Panc1 (cell line): ENCODE data around the gene PPP1R1B.

Experiments
- POLR2AphosphoS5 ChIP-seq: IDR thresholded peaks from 2 replicates; pipeline ENCODE4 v1.6.1; 2012; ENCODE audit warnings: mild to moderate bottlenecking, low read depth, low read length, moderate library complexity
- SIN3A ChIP-seq: IDR thresholded peaks from 2 replicates; pipeline ENCODE4 v1.6.1; 2012; ENCODE audit warnings: low read depth, mild to moderate bottlenecking, low read length, moderate library complexity, borderline replicate concordance; ENCODE audit not compliant: insufficient read depth
- TCF7L2 ChIP-seq: IDR thresholded peaks from 2 replicates; pipeline ENCODE4 v1.6.1; 2011; ENCODE audit warnings: mild to moderate bottlenecking, low read depth, low read length, inconsistent platforms
- TF ChIP-seq, protein P1 (sequence below): fragments of 450-650 bp; IDR thresholded peaks from 2 replicates; pipeline ENCODE4 v1.5.1; 2017; ENCODE audit warnings: mild to moderate bottlenecking
- TF ChIP-seq, protein P2 (sequence below), 2 experiments: IDR thresholded peaks; 2 replicates each; pipeline ENCODE4 v1.6.1; 2011 to 2012; ENCODE audit warnings: low read depth in 2 of 2, control low read depth in 1 of 2, low read length in 1 of 2, mild to moderate bottlenecking in 1 of 2, moderate library complexity in 1 of 2; ENCODE audit not compliant: insufficient read depth in 1 of 2

DNA sequence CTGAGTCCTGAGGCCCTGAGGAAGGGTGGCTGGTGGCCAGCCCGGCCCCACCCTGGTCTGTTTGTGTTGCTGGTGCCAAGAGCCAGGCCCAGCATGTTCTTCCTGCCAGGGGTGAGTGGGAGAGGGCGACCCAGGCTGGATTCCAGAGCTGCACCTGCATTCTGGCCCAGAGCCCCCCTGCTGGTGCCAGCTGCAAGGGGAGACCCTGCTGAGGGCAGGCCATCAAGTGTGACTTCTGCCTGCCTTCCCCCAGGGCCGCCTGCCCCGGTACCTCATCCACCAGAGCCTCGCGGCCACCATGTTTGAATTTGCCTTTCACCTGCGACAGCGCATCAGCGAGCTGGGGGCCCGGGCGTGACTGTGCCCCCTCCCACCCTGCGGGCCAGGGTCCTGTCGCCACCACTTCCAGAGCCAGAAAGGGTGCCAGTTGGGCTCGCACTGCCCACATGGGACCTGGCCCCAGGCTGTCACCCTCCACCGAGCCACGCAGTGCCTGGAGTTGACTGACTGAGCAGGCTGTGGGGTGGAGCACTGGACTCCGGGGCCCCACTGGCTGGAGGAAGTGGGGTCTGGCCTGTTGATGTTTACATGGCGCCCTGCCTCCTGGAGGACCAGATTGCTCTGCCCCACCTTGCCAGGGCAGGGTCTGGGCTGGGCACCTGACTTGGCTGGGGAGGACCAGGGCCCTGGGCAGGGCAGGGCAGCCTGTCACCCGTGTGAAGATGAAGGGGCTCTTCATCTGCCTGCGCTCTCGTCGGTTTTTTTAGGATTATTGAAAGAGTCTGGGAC, 36.0 kb downstream of the PPP1R1B start:
- TF ChIP-seq, protein P1, sequence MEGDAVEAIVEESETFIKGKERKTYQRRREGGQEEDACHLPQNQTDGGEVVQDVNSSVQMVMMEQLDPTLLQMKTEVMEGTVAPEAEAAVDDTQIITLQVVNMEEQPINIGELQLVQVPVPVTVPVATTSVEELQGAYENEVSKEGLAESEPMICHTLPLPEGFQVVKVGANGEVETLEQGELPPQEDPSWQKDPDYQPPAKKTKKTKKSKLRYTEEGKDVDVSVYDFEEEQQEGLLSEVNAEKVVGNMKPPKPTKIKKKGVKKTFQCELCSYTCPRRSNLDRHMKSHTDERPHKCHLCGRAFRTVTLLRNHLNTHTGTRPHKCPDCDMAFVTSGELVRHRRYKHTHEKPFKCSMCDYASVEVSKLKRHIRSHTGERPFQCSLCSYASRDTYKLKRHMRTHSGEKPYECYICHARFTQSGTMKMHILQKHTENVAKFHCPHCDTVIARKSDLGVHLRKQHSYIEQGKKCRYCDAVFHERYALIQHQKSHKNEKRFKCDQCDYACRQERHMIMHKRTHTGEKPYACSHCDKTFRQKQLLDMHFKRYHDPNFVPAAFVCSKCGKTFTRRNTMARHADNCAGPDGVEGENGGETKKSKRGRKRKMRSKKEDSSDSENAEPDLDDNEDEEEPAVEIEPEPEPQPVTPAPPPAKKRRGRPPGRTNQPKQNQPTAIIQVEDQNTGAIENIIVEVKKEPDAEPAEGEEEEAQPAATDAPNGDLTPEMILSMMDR = no peak
- TF ChIP-seq, protein P2, sequence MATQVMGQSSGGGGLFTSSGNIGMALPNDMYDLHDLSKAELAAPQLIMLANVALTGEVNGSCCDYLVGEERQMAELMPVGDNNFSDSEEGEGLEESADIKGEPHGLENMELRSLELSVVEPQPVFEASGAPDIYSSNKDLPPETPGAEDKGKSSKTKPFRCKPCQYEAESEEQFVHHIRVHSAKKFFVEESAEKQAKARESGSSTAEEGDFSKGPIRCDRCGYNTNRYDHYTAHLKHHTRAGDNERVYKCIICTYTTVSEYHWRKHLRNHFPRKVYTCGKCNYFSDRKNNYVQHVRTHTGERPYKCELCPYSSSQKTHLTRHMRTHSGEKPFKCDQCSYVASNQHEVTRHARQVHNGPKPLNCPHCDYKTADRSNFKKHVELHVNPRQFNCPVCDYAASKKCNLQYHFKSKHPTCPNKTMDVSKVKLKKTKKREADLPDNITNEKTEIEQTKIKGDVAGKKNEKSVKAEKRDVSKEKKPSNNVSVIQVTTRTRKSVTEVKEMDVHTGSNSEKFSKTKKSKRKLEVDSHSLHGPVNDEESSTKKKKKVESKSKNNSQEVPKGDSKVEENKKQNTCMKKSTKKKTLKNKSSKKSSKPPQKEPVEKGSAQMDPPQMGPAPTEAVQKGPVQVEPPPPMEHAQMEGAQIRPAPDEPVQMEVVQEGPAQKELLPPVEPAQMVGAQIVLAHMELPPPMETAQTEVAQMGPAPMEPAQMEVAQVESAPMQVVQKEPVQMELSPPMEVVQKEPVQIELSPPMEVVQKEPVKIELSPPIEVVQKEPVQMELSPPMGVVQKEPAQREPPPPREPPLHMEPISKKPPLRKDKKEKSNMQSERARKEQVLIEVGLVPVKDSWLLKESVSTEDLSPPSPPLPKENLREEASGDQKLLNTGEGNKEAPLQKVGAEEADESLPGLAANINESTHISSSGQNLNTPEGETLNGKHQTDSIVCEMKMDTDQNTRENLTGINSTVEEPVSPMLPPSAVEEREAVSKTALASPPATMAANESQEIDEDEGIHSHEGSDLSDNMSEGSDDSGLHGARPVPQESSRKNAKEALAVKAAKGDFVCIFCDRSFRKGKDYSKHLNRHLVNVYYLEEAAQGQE (IDR thresholded peaks at IDR 0.05; ENCODE audit: insufficient read depth in 1 of 2, low read depth in 2 of 2, low read length in 1 of 2) = no peak
- TF ChIP-seq SIN3A (no peak), POLR2AphosphoS5 (no peak), TCF7L2 (no peak)
